Gastroesophageal sphincter (tissue), 4 donors: ENCODE measurements around the gene CCDC85C. TPM values are rescaled to one million over a fixed set of nuclear protein-coding genes. Genes with fewer than 3 reads are reported as not detected.
A peak's percentile ranks its signal among the peaks of the same experiment; 100 is the strongest.

Source experiments
- ATAC-seq: fragments of 150-250 bp; one replicate; pipeline ENCODE4 v1.9.1; 2016; ENCODE audit warnings: mild to moderate bottlenecking, moderate library complexity
- H3K27ac ChIP-seq, 4 donors: fragments of 200-600 bp; sonication (generic) in 3 of 4; 1 replicate in 3 of 4; 2 replicates in 1 of 4; pipeline ENCODE4 v1.5.1; 2016 to 2019
- H3K27me3 ChIP-seq: fragments of 200-600 bp; sonication (generic); one replicate; pipeline ENCODE4 v1.5.1; 2019
- H3K36me3 ChIP-seq, 2 donors: fragments of 200-600 bp; sonication (generic); one replicate each; pipeline ENCODE4 v1.5.1; 2019; ENCODE audit warnings: control low read depth in 1 of 2
- H3K4me1 ChIP-seq, 3 donors: fragments of 200-600 bp; sonication (generic); 1 replicate in 2 of 3; 2 replicates in 1 of 3; pipeline ENCODE4 v1.5.1; 2016 to 2019; ENCODE audit warnings: control low read depth in 2 of 3
- H3K4me3 ChIP-seq, 2 donors: fragments of 200-600 bp; sonication (generic); one replicate each; pipeline ENCODE4 v1.5.1; 2019; ENCODE audit warnings: mild to moderate bottlenecking in 1 of 2, moderate library complexity in 1 of 2
- H3K9me3 ChIP-seq, 3 donors: fragments of 200-600 bp; sonication (generic); one replicate each; pipeline ENCODE4 v1.5.1; 2017 to 2019; ENCODE audit warnings: control low read depth in 2 of 3
- EP300 ChIP-seq: sonication (generic); formaldehyde crosslinking; IDR thresholded peaks from one replicate; pipeline ENCODE4 v1.6.1; 2017; ENCODE audit warnings: antibody characterized with exemption, mild to moderate bottlenecking
- POLR2A ChIP-seq, 2 donors: fragments of 450-650 bp; IDR thresholded peaks; one replicate each; pipeline ENCODE4 v1.6.1; 2017; ENCODE audit warnings: antibody characterized with exemption in 2 of 2, mild to moderate bottlenecking in 2 of 2, moderate library complexity in 1 of 2
- POLR2AphosphoS5 ChIP-seq: sonication (generic); formaldehyde crosslinking; IDR thresholded peaks from one replicate; pipeline ENCODE4 v1.6.1; 2017; ENCODE audit warnings: antibody characterized with exemption
- WGBS, 2 donors: methylation state at CpG; one replicate each; pipeline ENCODE4 v1.1.5; 2018; ENCODE audit warnings: low coverage in 1 of 2; 5-methylcytosine and 5-hydroxymethylcytosine counted together
- total RNA-seq, 4 donors: library from RNA; depleted of rRNA; stranded (reverse); fragments of >200 nt; gene quantifications; one replicate each; pipeline ENCODE4 v1.1.0, GENCODE V29; 2016
- TF ChIP-seq, protein P1 (sequence below), 4 experiments: fragments of 200-600 bp in 2 of 4; fragments of 450-650 bp in 2 of 4; sonication (generic) in 1 of 4; IDR thresholded peaks; one replicate each; pipeline ENCODE4 v1.5.1; 2017 to 2019; ENCODE audit warnings: antibody characterized with exemption in 4 of 4, mild to moderate bottlenecking in 2 of 4, moderate library complexity in 2 of 4

The CCDC85C gene
- total RNA-seq, 4 donors from 2014 or later, result 14.0 to 58.2 (median 25.0) TPM

DNA sequence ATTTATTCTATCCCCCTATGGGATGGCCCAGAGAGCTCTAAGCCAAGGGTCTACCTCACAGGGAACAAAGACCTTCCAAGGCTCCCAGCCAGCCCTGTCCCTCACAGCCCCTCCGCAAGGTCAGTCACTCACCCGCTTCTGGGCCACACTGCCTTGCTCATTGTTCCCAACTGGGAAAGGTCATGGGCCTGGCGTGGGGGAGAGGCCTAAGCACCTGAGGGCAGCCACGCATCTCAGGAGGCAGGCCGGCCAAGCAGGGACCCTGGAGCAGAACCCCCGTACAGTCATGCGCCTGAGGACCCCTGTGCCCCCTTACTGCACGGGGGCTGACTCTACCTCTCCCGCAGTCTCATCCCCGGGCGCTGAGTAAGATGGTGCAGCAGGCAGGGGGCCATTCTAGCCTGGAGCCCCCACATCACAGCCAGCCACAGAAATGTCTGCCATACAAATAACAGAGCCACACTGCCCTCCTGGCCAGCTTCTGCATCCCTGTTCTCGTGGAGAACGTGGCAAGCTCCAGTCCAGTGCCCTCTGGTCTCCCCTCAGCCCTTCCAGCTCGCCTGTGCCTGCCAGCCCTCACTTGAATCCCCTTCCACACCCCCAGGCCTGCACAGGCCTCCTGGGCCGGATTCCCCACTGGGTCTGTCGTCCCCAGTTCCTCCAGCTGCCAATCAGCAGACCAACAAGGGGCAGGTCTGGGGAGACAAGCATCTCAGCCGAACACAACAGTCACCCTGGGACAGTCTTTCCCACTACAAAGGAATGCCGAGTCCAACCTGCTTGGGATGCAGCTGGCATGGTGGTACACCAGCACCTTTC is 16.3 kb downstream of the CCDC85C start:
- TF ChIP-seq POLR2A (IDR thresholded peaks at IDR 0.05), result no peak
- TF ChIP-seq POLR2AphosphoS5, result no peak
- TF ChIP-seq EP300, result no peak
- TF ChIP-seq, protein P1, sequence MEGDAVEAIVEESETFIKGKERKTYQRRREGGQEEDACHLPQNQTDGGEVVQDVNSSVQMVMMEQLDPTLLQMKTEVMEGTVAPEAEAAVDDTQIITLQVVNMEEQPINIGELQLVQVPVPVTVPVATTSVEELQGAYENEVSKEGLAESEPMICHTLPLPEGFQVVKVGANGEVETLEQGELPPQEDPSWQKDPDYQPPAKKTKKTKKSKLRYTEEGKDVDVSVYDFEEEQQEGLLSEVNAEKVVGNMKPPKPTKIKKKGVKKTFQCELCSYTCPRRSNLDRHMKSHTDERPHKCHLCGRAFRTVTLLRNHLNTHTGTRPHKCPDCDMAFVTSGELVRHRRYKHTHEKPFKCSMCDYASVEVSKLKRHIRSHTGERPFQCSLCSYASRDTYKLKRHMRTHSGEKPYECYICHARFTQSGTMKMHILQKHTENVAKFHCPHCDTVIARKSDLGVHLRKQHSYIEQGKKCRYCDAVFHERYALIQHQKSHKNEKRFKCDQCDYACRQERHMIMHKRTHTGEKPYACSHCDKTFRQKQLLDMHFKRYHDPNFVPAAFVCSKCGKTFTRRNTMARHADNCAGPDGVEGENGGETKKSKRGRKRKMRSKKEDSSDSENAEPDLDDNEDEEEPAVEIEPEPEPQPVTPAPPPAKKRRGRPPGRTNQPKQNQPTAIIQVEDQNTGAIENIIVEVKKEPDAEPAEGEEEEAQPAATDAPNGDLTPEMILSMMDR (IDR thresholded peaks at IDR 0.05), result no peak
- Histone ChIP-seq H3K36me3 (no peaks in the 10 kb centered on the region), H3K27ac (peak overlapping the region in 3 of 4 donors; percentile 43 to 97 (median 56)), H3K4me1 (peaks cover 2 to 73% (median 32%) of the 10 kb centered on the region in 3 donors), H3K9me3 (no peaks in the 10 kb centered on the region), H3K27me3 (no peaks in the 10 kb centered on the region), H3K4me3 (no peak overlapping the region)
- no peak for ATAC-seq
- WGBS, 2 donors, result 78 to 100% methylated on average over 3 to 4 of the region's 18 CpGs

DNA sequence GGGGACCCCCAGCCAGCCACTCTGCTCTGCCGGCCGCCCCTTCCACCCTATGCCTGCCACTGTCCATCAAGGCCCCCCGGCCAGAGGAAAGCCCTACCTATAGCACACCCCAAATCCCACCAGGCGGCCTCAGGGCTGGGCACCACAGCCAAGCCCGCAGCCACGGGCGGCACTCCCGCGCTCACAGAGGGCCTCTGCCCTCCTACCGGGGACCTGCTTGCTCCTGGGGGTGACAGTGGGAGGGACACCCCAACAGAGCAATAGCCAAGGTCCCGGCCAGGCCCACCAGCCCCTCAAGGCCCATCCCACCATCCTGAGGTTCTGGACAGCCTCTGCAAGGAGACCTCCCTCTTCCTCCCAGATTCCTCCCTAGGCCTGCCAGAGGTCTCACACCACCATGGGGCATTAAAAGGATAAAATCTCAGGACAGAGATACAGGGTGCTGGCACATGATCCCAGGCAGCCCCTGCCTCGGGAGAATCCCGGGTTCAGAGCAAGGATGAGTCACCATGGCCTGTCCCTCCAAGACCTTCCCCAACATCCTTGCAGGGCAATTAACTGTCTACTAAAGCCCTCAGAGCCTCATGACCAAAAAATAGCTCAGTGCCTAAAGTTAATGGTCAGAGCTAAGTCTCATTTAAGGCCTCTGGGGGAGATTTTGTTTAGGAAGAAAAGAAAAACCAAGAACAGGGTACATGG is 17.1 kb downstream of the CCDC85C start:
- H3K27ac ChIP-seq, result peak overlapping the region in 3 of 4 donors; percentile 43 to 97 (median 56)
- TF ChIP-seq EP300, result no peak
- TF ChIP-seq, protein P1 (IDR thresholded peaks at IDR 0.05), result no peak
- TF ChIP-seq POLR2A (IDR thresholded peaks at IDR 0.05), result no peak
- no peak for TF ChIP-seq POLR2AphosphoS5
- WGBS, 2 donors, result 31 to 40% methylated on average over 2 to 3 of the region's 13 CpGs
- H3K4me1 ChIP-seq, result peaks cover 2 to 71% (median 27%) of the 10 kb centered on the region in 3 donors
- no peak for ATAC-seq
- no peaks in the 10 kb centered on the region for H3K9me3 ChIP-seq
- H3K36me3 ChIP-seq, result no peaks in the 10 kb centered on the region
- no peak overlapping the region for H3K4me3 ChIP-seq
- H3K27me3 ChIP-seq, result no peaks in the 10 kb centered on the region

DNA sequence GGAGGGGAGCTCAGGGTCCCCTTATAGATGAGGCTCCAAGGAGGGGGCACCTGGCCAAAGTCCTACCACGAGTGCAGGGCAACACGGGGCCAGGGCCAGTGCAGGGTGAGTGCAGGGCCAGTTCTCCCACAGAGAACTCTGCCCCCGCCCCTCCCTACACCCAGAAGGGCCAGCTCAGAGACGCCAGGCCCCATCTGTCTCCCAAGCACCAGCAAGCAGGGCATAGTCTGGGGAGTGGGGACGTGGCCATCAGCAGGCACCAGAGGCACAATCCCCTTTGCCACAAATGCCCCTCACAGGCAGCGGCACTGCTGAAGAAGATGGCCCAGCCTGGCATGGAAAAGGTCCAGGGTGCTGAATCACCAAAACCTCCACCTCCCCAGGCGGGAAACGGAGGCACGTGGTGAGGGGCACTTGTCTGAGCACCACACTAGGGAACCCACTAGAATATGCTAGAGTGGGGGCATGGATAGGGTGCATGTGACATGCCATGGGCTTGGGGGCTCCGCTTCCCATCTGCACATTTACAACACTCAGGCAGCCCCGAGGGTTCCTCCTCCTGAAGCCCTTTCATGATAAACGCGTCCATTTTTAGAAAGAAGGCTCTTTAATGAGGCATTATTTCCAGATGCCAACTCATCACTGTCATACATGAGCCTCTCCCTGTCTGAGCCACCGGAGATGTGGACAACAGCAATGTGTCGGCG is 17.8 kb downstream of the CCDC85C start:
- 33 to 39% methylated on average over 5 to 6 of the region's 16 CpGs for WGBS, 2 donors
- Histone ChIP-seq H3K4me3 (no peak overlapping the region), H3K27ac (peak overlapping the region in 3 of 4 donors; percentile 43 to 97 (median 56)), H3K36me3 (no peaks in the 10 kb centered on the region), H3K4me1 (peaks cover 2 to 71% (median 24%) of the 10 kb centered on the region in 3 donors), H3K9me3 (no peaks in the 10 kb centered on the region), H3K27me3 (no peaks in the 10 kb centered on the region)
- TF ChIP-seq POLR2AphosphoS5, result no peak
- no peak for TF ChIP-seq POLR2A (IDR thresholded peaks at IDR 0.05)
- TF ChIP-seq EP300, result no peak
- TF ChIP-seq, protein P1 (IDR thresholded peaks at IDR 0.05), result no peak
- ATAC-seq, result no peak

DNA sequence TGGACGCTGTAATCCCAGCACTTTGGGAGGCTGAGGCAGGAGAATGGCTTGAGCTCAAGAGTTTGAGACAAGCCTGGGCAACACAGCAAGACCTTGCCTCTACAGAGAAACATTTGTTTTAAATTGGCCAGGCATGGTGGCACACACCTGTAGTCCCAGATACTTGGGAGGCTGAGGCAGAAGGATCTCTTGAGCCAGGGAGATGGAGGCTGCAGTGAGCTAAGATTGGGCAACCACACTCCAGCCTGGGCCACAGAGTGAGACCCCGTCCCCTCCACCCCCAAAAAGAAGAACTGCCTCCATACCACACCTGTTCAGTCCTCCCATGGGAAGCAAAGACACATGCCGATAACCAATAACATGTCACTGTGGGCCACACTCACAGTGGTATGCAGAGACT is 19.2 kb downstream of the CCDC85C start:
- Histone ChIP-seq H3K27me3 (no peaks in the 10 kb centered on the region), H3K4me1 (peaks cover 0 to 71% (median 19%) of the 10 kb centered on the region in 3 donors), H3K4me3 (no peak overlapping the region), H3K27ac (no peak overlapping the region), H3K36me3 (no peaks in the 10 kb centered on the region), H3K9me3 (no peaks in the 10 kb centered on the region)
- 82 to 100% methylated on average over 1 to 2 of the region's 3 CpGs for WGBS, 2 donors
- ATAC-seq, result no peak
- no peak for TF ChIP-seq POLR2A (IDR thresholded peaks at IDR 0.05)
- TF ChIP-seq EP300, result no peak
- TF ChIP-seq, protein P1 (IDR thresholded peaks at IDR 0.05), result no peak
- no peak for TF ChIP-seq POLR2AphosphoS5
